Mucosa of descending colon (tissue), 3 donors: Measurements from ENCODE around the gene FLRT2. TPM values are rescaled to one million over a fixed set of nuclear protein-coding genes. Genes with fewer than 3 reads are reported as not detected.

Experiments
- ATAC-seq: fragments of 200-7000 bp; cut with Tn5 transposase; one replicate; pipeline ENCODE4 v1.9.1; 2020; ENCODE audit warnings: mild to moderate bottlenecking, moderate library complexity
- DNase-seq, 3 donors: peaks; one replicate each; pipeline ENCODE4 v3.0.0-alpha.2; 2020
- H3K36me3 ChIP-seq: fragments of 200-600 bp; one replicate; pipeline ENCODE4 v1.8.0; 2021; ENCODE audit warnings: low read depth, mild to moderate bottlenecking
- H3K4me1 ChIP-seq: fragments of 200-600 bp; one replicate; pipeline ENCODE4 v1.8.0; 2021; ENCODE audit warnings: low read depth, mild to moderate bottlenecking
- H3K4me3 ChIP-seq: fragments of 200-600 bp; one replicate; pipeline ENCODE4 v1.8.0; 2021; ENCODE audit warnings: mild to moderate bottlenecking
- H3K9me3 ChIP-seq: fragments of 200-600 bp; one replicate; pipeline ENCODE4 v1.8.0; 2021; ENCODE audit warnings: mild to moderate bottlenecking
- CTCF ChIP-seq: fragments of 200-600 bp; IDR thresholded peaks from one replicate; pipeline ENCODE4 v1.8.0; 2022; ENCODE audit warnings: antibody characterized with exemption, mild to moderate bottlenecking
- intact Hi-C, 2 donors: fragments of 100-400 bp; cut with DNase I in 1 of 2; cut with micrococcal nuclease in 1 of 2; formaldehyde crosslinking; loops; one replicate each; pipeline versions ENCODE4 v1.11.0 to v1.11.1; 2022; cut with DNase I, micrococcal nuclease
- total RNA-seq, 3 donors: library from RNA; stranded (reverse); fragmentation: NEBNext Ultra II Directional in 2 of 3; extraction: Animal tissue kit (Norgen Biotek cat#: 25700) in 2 of 3; gene quantifications; one replicate each; pipeline versions ENCODE4 v1.2.1 to v1.2.4, GENCODE V29; 2021 to 2023
- donor health status: DM: no; HTN: no; CAD: no; lungs with moderate emphysema.
- donor health status: DM: no; HTN: no; CAD: no.
- donor health status: DM: no; HTN: yes; CAD: no.

The FLRT2 gene
- total RNA-seq, 3 donors from 2014 or later: 4.9 to 14.6 (median 7.1) TPM

- no peak for ATAC-seq
- TF ChIP-seq CTCF: no peak
These were observed 50.0 kb downstream of the FLRT2 start for GRCh38 chr14:85579942-85580341.

GRCh38 chr14:85580536-85581140 is 50.7 kb downstream of the FLRT2 start:
- no peak for ATAC-seq
- H3K36me3 ChIP-seq: no peaks in the 10 kb centered on the region
- intact Hi-C loops: no loop called here
- no peaks in the 10 kb centered on the region for H3K4me1 ChIP-seq
- no peaks in the 10 kb centered on the region for H3K9me3 ChIP-seq
- no peak overlapping the region for H3K4me3 ChIP-seq
- DNase-seq: no peak
- no peak for TF ChIP-seq CTCF

More at GRCh38 chr14:85579942-85580341, 50.0 kb downstream of the FLRT2 start:
- Histone ChIP-seq H3K9me3 (no peaks in the 10 kb centered on the region), H3K4me3 (no peak overlapping the region), H3K4me1 (no peaks in the 10 kb centered on the region), H3K36me3 (no peaks in the 10 kb centered on the region)
- intact Hi-C loops: no loop called here
- no peak for DNase-seq

- H3K9me3 ChIP-seq: no peaks in the 10 kb centered on the region
- no peaks in the 10 kb centered on the region for H3K36me3 ChIP-seq
- H3K4me1 ChIP-seq: no peaks in the 10 kb centered on the region
- ATAC-seq: no peak
- no peak for TF ChIP-seq CTCF
- intact Hi-C loops: no loop called here
- DNase-seq: no peak
- H3K4me3 ChIP-seq: no peak overlapping the region
These were observed 51.7 kb downstream of the FLRT2 start for GRCh38 chr14:85581691-85582090.

- no peak for DNase-seq
- no peak for ATAC-seq
- H3K4me3 ChIP-seq: no peak overlapping the region
- no peaks in the 10 kb centered on the region for H3K9me3 ChIP-seq
- no peak for TF ChIP-seq CTCF
- no peaks in the 10 kb centered on the region for H3K4me1 ChIP-seq
- H3K36me3 ChIP-seq: no peaks in the 10 kb centered on the region
- intact Hi-C loops: no loop called here
These were observed 53.4 kb downstream of the FLRT2 start for GRCh38 chr14:85583380-85583779.

- no peaks in the 10 kb centered on the region for H3K36me3 ChIP-seq
- intact Hi-C loops: no loop called here
- no peak for DNase-seq
- no peaks in the 10 kb centered on the region for H3K9me3 ChIP-seq
- ATAC-seq: no peak
- no peak overlapping the region for H3K4me3 ChIP-seq
- TF ChIP-seq CTCF: no peak
- H3K4me1 ChIP-seq: no peaks in the 10 kb centered on the region
These were observed 54.5 kb downstream of the FLRT2 start for GRCh38 chr14:85584481-85584880.
